Heart left ventricle (tissue), 16 donors: ENCODE data around the gene RNFT2. TPM values are rescaled to one million over a fixed set of nuclear protein-coding genes. Genes with fewer than 3 reads are reported as not detected.

Source experiments
- ATAC-seq, 4 donors: fragments of 200-7000 bp; cut with Tn5 transposase; one replicate each; pipeline ENCODE4 v1.9.1; 2020 to 2022; ENCODE audit warnings: moderate library complexity in 4 of 4, mild to moderate bottlenecking in 3 of 4, moderate number of reproducible peaks in 1 of 4
- DNase-seq, 5 donors: peaks; one replicate each; pipeline ENCODE4 v3.0.0-alpha.2; 2020
- H3K27ac ChIP-seq, 12 donors: fragments of 200-600 bp; sonication (generic) in 4 of 12; one replicate each; pipeline versions ENCODE4 v1.5.0 to v1.8.0; 2016 to 2022; ENCODE audit warnings: mild to moderate bottlenecking in 2 of 12
- H3K27me3 ChIP-seq, 9 donors: fragments of 200-600 bp; sonication (generic) in 2 of 9; one replicate each; pipeline versions ENCODE4 v1.5.1 to v1.8.0; 2016 to 2022; ENCODE audit warnings: mild to moderate bottlenecking in 3 of 9
- H3K36me3 ChIP-seq, 9 donors: fragments of 200-600 bp; sonication (generic) in 2 of 9; one replicate each; pipeline versions ENCODE4 v1.5.0 to v1.8.0; 2018 to 2022; ENCODE audit warnings: mild to moderate bottlenecking in 2 of 9
- H3K4me1 ChIP-seq, 12 donors: fragments of 200-600 bp; sonication (generic) in 4 of 12; one replicate each; pipeline versions ENCODE4 v1.5.0 to v1.8.0; 2016 to 2022; ENCODE audit warnings: mild to moderate bottlenecking in 3 of 12
- H3K4me3 ChIP-seq, 12 donors: fragments of 200-600 bp; sonication (generic) in 4 of 12; one replicate each; pipeline versions ENCODE4 v1.5.0 to v1.8.0; 2017 to 2022; ENCODE audit warnings: mild to moderate bottlenecking in 9 of 12, moderate library complexity in 4 of 12
- H3K9me3 ChIP-seq, 12 donors: fragments of 200-600 bp; sonication (generic) in 4 of 12; one replicate each; pipeline versions ENCODE4 v1.5.0 to v1.8.0; 2016 to 2022; ENCODE audit warnings: mild to moderate bottlenecking in 1 of 12
- POLR2A ChIP-seq, 2 donors: fragments of 450-650 bp; IDR thresholded peaks; one replicate each; pipeline ENCODE4 v1.6.1; 2017; ENCODE audit warnings: antibody characterized with exemption in 2 of 2, mild to moderate bottlenecking in 2 of 2, moderate library complexity in 2 of 2
- WGBS, 4 donors: extraction: QIAGEN DNeasy Blood & Tissue Kit in 2 of 4; methylation state at CpG; one replicate each; pipeline versions ENCODE4 v1.1.5 to v1.1.7; 2013 to 2018; 5-methylcytosine and 5-hydroxymethylcytosine counted together
- intact Hi-C, 10 donors: fragments of 100-400 bp; cut with DNase I; formaldehyde crosslinking; loops; one replicate each; pipeline versions ENCODE4 v1.11.1 to v1.14.2; 2022
- polyA plus RNA-seq, 2 donors: library from polyadenylated mRNA; stranded (reverse); fragments of 200-250 nt; gene quantifications; one replicate each; pipeline ENCODE4 v1.2.3, GENCODE V29; 2013
- total RNA-seq, 9 donors: library from RNA; depleted of rRNA in 2 of 9; stranded (reverse); fragments of >200 nt in 2 of 9; fragmentation: NEBNext Ultra II Directional in 3 of 9; extraction: Animal tissue kit (Norgen Biotek cat#: 25700) in 3 of 9; gene quantifications; one replicate each; pipeline versions ENCODE4 v1.1.0 to v1.2.4, GENCODE V29; 2016 to 2023
- TF ChIP-seq, protein P1 (sequence below), 12 donors: fragments of 200-600 bp; sonication (generic) in 4 of 12; IDR thresholded peaks; one replicate each; pipeline versions ENCODE4 v1.5.0 to v1.8.0; 2018 to 2022; ENCODE audit warnings: antibody characterized with exemption in 12 of 12, mild to moderate bottlenecking in 5 of 12
- donor health status: ischemic (EF 13 %, LVEDD 7.1; RV severe dilation, severe dysfunction).
- donor health status: healthy with polysubstance abuse.
- donor health status: DM: no; HTN: yes; CAD: no.
- donor health status: DM: no; HTN: no; CAD: no.
- donor health status: ischemic (EF 25% LVEDD 6.9; RV normal size, moderate dysfunction).
- donor health status: ischemic (EF 25% LVEDD 5.7; RV mildly dilated, moderate dysfunction).
- donor health status: healthy.
- donor health status: DM: yes; HTN: yes; CAD: no.
- donor health status: ischemic (EF 35%, LVEDD 5.7; RV mildly dilated, moderate dysfunction).
- donor health status: nonischemic (EF 11% LVEDD 7.7; RV severe dilation, severe dysfunction).
- donor health status: DM: yes; HTN: yes; CAD: no.
- donor health status: PGD.
- donor health status: ischemic (EF 29% LVEDD 5.4; RV normal size, mild dysfunction).
- donor health status: nonischemic (EF 23%, LVEDD 6.1; RV moderate dilation, normal function).

The RNFT2 gene
- total and polyA plus RNA-seq, 11 donors, result 0.58 to 2.4 (median 1.6) TPM

DNA sequence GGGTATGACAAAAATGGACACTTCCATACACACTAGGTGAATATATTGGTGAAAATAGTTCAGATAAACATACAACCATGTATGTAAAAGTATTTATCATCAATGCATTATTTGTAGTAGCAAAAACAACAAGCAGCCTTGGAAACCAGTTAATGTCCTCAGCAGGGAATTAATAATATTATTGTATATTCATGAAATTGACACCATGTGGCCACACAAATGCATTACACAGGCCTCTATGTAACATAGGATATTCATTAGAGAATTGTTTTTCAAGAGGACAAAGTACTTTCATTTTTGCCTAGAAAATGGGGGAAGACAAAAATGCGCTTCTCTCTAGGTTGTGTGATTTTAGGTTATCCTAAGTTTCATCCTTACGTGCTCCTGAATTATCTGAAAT lies 24.6 kb upstream of the RNFT2 start:
- peaks cover 0 to 29% (median 13%) of the 10 kb centered on the region in 12 donors for H3K4me1 ChIP-seq
- peaks cover 0 to 34% (median 25%) of the 10 kb centered on the region in 9 donors for H3K36me3 ChIP-seq
- intact Hi-C loops, result loop anchor here in 2 of 10 donors (10.0 kb wide), 2 partner anchors 411 to 709 kb away; no protein-coding TSS in a partner anchor
- no peaks in the 10 kb centered on the region for H3K9me3 ChIP-seq
- WGBS, 4 donors, result 94 to 97% (median 97%) methylated on average over 2 of the region's 2 CpGs
- H3K4me3 ChIP-seq, result no peak overlapping the region
- ATAC-seq (no peak), DNase-seq (no peak)
- peaks cover 0 to 6% (median 0%) of the 10 kb centered on the region in 9 donors for H3K27me3 ChIP-seq
- TF ChIP-seq POLR2A (IDR thresholded peaks at IDR 0.05), result no peak
- TF ChIP-seq, protein P1, sequence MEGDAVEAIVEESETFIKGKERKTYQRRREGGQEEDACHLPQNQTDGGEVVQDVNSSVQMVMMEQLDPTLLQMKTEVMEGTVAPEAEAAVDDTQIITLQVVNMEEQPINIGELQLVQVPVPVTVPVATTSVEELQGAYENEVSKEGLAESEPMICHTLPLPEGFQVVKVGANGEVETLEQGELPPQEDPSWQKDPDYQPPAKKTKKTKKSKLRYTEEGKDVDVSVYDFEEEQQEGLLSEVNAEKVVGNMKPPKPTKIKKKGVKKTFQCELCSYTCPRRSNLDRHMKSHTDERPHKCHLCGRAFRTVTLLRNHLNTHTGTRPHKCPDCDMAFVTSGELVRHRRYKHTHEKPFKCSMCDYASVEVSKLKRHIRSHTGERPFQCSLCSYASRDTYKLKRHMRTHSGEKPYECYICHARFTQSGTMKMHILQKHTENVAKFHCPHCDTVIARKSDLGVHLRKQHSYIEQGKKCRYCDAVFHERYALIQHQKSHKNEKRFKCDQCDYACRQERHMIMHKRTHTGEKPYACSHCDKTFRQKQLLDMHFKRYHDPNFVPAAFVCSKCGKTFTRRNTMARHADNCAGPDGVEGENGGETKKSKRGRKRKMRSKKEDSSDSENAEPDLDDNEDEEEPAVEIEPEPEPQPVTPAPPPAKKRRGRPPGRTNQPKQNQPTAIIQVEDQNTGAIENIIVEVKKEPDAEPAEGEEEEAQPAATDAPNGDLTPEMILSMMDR (IDR thresholded peaks at IDR 0.05), result no peak
- H3K27ac ChIP-seq, result no peak overlapping the region

DNA sequence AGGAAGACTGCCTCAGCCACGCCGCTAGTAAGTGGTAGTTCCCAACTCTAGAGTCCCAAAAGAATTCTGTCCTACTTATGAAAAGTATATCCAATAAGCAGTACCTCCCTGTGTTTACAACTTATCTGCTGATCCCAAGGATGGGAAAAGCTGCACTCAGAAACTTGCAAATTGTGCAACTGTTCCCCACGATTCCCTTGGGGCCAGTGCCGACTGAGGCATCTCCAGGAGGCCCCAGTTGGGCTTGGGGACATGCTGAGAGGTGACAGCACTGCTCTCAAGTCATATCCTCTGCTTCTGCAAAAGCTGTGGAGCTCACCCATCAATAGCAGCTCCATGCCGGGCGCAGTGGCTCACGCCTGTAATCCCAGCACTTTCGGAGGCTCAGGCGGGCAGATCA lies 23.9 kb upstream of the RNFT2 start:
- DNase-seq, result peak in 1 of 5 donors; percentile 33
- peaks cover 0 to 28% (median 10%) of the 10 kb centered on the region in 12 donors for H3K4me1 ChIP-seq
- no peak for ATAC-seq
- H3K4me3 ChIP-seq, result no peak overlapping the region
- TF ChIP-seq, protein P1 (IDR thresholded peaks at IDR 0.05), result no peak
- no peak for TF ChIP-seq POLR2A (IDR thresholded peaks at IDR 0.05)
- no peak overlapping the region for H3K27ac ChIP-seq
- peaks cover 0 to 4% (median 0%) of the 10 kb centered on the region in 9 donors for H3K27me3 ChIP-seq
- peaks cover 0 to 40% (median 25%) of the 10 kb centered on the region in 9 donors for H3K36me3 ChIP-seq
- H3K9me3 ChIP-seq, result no peaks in the 10 kb centered on the region
- intact Hi-C loops, result loop anchor here in 2 of 10 donors (10.0 kb wide), 2 partner anchors 411 to 709 kb away; no protein-coding TSS in a partner anchor
- 78 to 91% (median 88%) methylated on average over 9 of the region's 9 CpGs for WGBS, 4 donors

DNA sequence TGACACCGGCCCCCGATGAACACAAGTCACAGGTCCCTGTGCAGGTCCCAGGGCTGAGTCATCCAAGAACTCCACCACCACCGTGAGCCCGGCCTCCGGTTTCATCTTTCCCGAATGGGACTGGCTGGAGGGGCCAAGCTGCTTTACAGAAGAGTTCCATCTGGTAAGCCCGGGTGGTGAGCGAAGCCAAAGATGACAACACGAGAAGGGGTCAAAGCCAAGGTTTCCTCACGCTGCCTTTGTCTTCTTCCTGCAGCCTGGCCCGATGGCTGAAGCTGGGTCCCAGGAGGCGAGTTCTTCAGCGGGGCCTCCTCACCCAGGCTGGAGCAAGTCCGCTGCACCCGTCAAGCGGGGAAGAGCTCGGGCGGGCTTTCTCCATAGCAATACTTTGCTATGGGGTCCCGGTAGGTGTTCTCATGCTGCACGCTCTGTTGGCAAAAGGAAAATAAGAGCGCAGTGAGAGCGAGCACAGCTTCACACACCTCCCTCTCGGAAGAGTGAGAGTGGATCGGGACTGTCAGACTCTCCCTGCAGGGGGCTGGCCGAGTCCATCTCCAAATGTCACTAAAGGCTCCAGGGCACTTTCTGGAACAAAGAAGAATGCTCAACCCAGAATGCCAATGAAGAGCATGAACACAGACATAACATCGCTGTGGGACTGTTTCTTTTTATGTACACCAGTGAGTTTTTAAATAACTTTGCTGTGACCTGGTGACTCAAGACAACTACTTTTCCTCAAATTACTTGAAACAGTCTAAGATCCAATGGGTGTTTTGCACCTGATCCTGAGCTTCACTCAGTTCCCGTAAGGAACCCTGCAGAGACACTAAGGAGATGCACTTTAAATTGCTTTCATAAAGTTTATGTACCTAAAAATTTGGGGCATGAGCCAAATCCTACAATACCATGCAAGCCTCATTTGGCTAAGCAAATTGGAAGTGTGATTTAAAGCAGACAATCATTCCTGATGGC lies 20.4 kb upstream of the RNFT2 start:
- TF ChIP-seq POLR2A (IDR thresholded peaks at IDR 0.05), result no peak
- TF ChIP-seq, protein P1 (IDR thresholded peaks at IDR 0.05), result no peak
- Histone ChIP-seq H3K4me1 (peaks cover 0 to 35% (median 18%) of the 10 kb centered on the region in 12 donors), H3K27me3 (no peaks in the 10 kb centered on the region), H3K4me3 (peak overlapping the region in 4 of 12 donors; percentile 3 to 45 (median 27)), H3K9me3 (no peaks in the 10 kb centered on the region), H3K27ac (peak overlapping the region in 3 of 12 donors; percentile 8 to 44 (median 21)), H3K36me3 (peaks cover 0 to 76% (median 48%) of the 10 kb centered on the region in 9 donors)
- ATAC-seq (peak; percentile 44 to 83 (median 76)), DNase-seq (peak; percentile 61 to 85 (median 72))
- WGBS, 4 donors, result 66 to 80% (median 74%) methylated on average over 27 of the region's 27 CpGs
- intact Hi-C loops, result loop anchor here in 2 of 10 donors (10.0 kb wide), 2 partner anchors 407 to 713 kb away; no protein-coding TSS in a partner anchor
